GM18498 (cell line): ENCODE data around the gene HGF.

Experiments used
- ATAC-seq: cut with Tn5 transposase; IDR thresholded peaks from one replicate; pipeline ENCODE4 v1.9.1; 2021; ENCODE audit warnings: mild to moderate bottlenecking, moderate library complexity; ENCODE audit not compliant: unreplicated experiment

Gene HGF

GRCh38 chr7:81776948-81777630 is 7.2 kb upstream of the HGF start:
- ATAC-seq, result no peak

- no peak for ATAC-seq
Measured at GRCh38 chr7:81776161-81776560, 6.3 kb upstream of the HGF start.

- ATAC-seq, result no peak
Measured at GRCh38 chr7:81775560-81775959, 5.7 kb upstream of the HGF start.

- no peak for ATAC-seq
Measured at GRCh38 chr7:81774551-81774950, 4.7 kb upstream of the HGF start.

GRCh38 chr7:81770728-81771223 is 929 bp upstream of the HGF start:
- ATAC-seq, result no peak

- ATAC-seq, result peak; percentile 67
Measured at GRCh38 chr7:81768951-81769778, 682 bp downstream of the HGF start.

- ATAC-seq, result no peak
Measured at GRCh38 chr7:81767926-81768325, 1.9 kb downstream of the HGF start.

- ATAC-seq, result no peak
Measured at GRCh38 chr7:81761821-81762220, 8.0 kb downstream of the HGF start.

GRCh38 chr7:81761031-81761430 is 8.8 kb downstream of the HGF start:
- ATAC-seq, result no peak

GRCh38 chr7:81754918-81755696 is 14.7 kb downstream of the HGF start:
- no peak for ATAC-seq

- no peak for ATAC-seq
Measured at GRCh38 chr7:81753392-81753791, 16.5 kb downstream of the HGF start.

GRCh38 chr7:81752318-81752714 is 17.5 kb downstream of the HGF start:
- ATAC-seq, result no peak

GRCh38 chr7:81751619-81752317 is 18.1 kb downstream of the HGF start:
- ATAC-seq, result no peak

GRCh38 chr7:81745637-81746036 is 24.2 kb downstream of the HGF start:
- no peak for ATAC-seq

GRCh38 chr7:81744389-81744788 is 25.5 kb downstream of the HGF start:
- ATAC-seq, result no peak

- no peak for ATAC-seq
Measured at GRCh38 chr7:81743665-81744064, 26.2 kb downstream of the HGF start.

GRCh38 chr7:81743201-81743600 is 26.6 kb downstream of the HGF start:
- ATAC-seq, result no peak

GRCh38 chr7:81740403-81740802 is 29.4 kb downstream of the HGF start:
- no peak for ATAC-seq

GRCh38 chr7:81736091-81736490 is 33.8 kb downstream of the HGF start:
- no peak for ATAC-seq

GRCh38 chr7:81725812-81726127 is 44.1 kb downstream of the HGF start:
- no peak for ATAC-seq
